Uterus (tissue), 2 donors: ENCODE data around the gene ADNP.

Experiments
- POLR2A ChIP-seq, 2 donors: fragments of 450-650 bp; IDR thresholded peaks; one replicate each; pipeline ENCODE4 v1.6.1; 2016; ENCODE audit warnings: antibody characterized with exemption in 2 of 2, mild to moderate bottlenecking in 1 of 2, moderate library complexity in 1 of 2
- TF ChIP-seq, protein P1 (sequence below), 4 experiments: fragments of 200-600 bp in 2 of 4; fragments of 450-650 bp in 2 of 4; sonication (generic) in 2 of 4; IDR thresholded peaks; one replicate each; pipeline ENCODE4 v1.5.1; 2016 to 2019; ENCODE audit warnings: antibody characterized with exemption in 4 of 4, mild to moderate bottlenecking in 2 of 4, moderate library complexity in 1 of 4

DNA sequence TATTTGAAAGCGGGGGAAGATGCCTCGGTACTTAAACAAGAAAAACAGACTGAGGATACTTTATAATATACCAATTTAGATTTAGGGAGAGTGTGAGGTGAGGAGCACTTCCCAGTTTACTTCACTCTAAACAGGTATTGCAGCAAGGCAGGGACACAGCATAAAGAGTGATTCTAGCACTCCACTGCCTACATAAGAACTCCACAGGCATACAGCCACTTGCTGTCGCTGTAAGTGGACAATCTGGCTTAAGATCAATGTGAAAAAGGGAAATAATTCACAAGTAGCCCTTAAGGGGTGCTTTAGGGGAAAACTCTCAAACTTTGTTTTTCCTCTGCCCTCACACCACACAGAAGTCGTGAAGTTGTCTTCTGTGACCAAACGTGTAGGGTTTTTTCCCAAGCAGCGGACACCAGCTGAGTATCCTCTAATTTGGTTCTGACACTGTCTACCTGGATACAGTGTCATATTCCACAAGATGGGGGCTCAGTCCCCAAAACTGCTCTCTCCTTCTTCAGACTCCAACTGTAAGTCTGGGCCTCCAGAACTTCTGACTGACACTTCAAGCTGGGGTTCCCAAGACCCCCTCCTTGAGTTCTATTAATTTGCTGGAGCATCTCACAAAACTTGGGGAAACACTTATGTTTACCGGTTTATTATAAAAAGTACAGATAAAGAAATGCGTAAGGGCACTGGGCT, 9.3 kb downstream of the ADNP start:
- TF ChIP-seq, protein P1, sequence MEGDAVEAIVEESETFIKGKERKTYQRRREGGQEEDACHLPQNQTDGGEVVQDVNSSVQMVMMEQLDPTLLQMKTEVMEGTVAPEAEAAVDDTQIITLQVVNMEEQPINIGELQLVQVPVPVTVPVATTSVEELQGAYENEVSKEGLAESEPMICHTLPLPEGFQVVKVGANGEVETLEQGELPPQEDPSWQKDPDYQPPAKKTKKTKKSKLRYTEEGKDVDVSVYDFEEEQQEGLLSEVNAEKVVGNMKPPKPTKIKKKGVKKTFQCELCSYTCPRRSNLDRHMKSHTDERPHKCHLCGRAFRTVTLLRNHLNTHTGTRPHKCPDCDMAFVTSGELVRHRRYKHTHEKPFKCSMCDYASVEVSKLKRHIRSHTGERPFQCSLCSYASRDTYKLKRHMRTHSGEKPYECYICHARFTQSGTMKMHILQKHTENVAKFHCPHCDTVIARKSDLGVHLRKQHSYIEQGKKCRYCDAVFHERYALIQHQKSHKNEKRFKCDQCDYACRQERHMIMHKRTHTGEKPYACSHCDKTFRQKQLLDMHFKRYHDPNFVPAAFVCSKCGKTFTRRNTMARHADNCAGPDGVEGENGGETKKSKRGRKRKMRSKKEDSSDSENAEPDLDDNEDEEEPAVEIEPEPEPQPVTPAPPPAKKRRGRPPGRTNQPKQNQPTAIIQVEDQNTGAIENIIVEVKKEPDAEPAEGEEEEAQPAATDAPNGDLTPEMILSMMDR (IDR thresholded peaks at IDR 0.05) = no peak
- TF ChIP-seq POLR2A (IDR thresholded peaks at IDR 0.05) = no peak
